Erythroblast (primary cell): ENCODE measurements around the gene ZNF467.

Experiments
- GATA1 ChIP-seq: IDR thresholded peaks from 2 replicates; pipeline ENCODE4 v1.6.1; 2011; ENCODE audit warnings: low read depth, mild to moderate bottlenecking, control low read depth, low read length, moderate library complexity
- POLR2A ChIP-seq: IDR thresholded peaks from 2 replicates; pipeline ENCODE4 v1.6.1; 2011; ENCODE audit warnings: mild to moderate bottlenecking, low read length

DNA sequence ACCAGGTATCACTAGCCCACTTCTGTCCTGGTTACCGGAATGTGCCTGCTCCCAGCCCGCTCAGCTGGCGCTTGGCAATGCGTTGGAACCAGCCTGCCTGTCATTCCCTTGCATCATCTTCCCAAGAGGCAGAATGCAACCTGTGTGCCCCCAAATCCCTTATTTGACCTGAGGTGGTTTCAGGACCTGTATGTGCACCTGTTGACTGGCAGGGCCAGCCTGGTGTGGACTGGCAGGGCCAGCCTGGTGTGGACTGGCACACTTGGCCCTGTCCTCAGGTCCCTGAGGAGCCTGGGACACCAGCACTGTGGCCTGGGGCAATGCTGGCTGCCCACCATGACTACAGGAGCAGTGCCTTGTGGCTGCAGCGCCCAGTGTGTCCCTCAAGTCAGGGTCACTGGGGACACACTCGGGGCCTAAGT, 38.2 kb downstream of the ZNF467 start:
- no peak for TF ChIP-seq POLR2A
- no peak for TF ChIP-seq GATA1
